ENCODE measurements around the gene KBTBD2.
"Not testable (repeated sequence)": the region's sequence is repeated elsewhere in the genome, so short reads cannot be mapped to it uniquely, and the experiment has no call there.

DNA sequence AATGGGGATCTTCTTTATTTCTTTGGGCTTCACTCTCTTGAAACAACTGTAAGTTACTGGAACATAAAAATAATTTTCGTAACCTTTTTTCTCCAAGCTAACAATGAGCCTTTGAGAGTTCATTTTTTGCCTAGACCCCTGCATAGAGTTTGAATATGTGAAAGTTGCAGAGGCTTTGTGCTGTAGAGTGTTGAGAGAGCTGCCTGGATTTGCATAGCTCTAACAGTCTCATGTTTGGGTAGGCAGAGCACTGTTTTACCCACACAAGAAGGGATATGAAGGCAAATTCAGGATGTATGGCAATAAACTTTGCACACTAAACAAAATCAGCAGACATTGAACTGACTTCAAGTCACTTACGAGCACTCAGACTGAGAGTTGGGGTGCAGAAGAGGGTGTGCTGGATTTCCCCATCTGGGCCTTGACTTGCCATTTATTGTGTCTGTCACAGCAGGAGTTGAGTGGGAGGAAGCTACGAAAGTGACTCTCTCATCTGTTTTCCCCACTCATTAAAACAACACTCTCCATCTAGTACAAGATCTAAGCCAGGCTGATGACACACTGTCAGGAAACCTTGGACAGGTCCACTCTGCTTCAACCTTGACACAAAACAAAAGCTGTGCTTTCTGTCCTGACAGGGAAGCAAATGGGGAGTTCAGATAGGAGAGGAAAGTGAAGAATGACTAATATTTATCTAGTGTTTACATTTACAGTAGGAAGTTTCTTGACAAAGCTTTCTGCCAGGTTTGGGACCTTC is 62.4 kb downstream of the KBTBD2 start:
- TF ChIP-seq CTCF (IDR thresholded peaks at IDR 0.05; ENCODE audit: low read depth, low read length); POLR2A (IDR thresholded peaks at IDR 0.05; ENCODE audit: extremely low read depth, insufficient read length): not testable (repeated sequence)
- TF ChIP-seq, protein P1, sequence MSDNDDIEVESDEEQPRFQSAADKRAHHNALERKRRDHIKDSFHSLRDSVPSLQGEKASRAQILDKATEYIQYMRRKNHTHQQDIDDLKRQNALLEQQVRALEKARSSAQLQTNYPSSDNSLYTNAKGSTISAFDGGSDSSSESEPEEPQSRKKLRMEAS (IDR thresholded peaks at IDR 0.05; ENCODE audit: low read depth, low read length) = not testable (repeated sequence)
